Raji (cell line): Measurements from ENCODE around the gene HAUS8.

Source experiments
- POLR2A ChIP-seq: IDR thresholded peaks from 2 replicates; pipeline ENCODE4 v1.6.1; 2011; ENCODE audit warnings: low read depth, low read length, control low read depth; ENCODE audit not compliant: insufficient read depth

Gene HAUS8

DNA sequence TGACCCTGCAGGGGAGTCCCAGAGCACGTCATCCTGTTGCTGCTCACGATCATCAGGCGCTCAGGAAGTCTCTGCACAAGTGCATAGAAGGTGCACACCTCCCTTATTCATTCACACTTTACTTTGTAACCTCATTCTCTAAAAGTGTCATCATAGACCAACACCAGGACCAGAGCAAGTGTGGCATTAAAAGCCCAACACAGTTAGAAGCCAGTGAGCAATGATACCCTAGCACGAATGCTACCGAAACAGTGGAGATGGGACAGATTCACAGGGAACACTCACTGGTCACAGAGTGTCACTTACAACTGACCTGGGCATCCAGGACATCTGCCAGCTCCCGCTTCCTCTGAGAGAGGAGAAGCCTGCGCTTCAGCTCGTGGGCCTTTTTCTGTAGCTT is 17.0 kb downstream of the HAUS8 start:
- TF ChIP-seq POLR2A, result no peak

DNA sequence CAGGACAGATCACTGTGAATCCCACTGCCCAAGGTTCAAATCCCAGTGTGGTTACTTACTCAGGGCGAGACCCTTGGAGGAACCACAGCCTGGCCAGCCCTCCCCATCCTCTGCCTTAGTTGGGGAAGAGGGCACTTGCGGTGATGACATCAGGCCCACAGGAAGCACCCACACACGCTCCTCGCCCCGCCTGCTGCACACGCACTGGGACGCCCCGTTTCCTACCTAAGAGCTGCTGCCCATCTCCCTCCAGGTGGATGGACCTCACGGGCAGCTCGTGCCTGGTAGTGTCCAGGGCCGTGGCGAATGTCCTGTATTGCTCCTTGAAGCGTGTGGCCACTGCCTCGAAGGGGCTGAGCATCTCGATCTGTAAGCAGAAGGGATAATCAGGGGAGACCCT is 19.6 kb downstream of the HAUS8 start:
- no peak for TF ChIP-seq POLR2A

DNA sequence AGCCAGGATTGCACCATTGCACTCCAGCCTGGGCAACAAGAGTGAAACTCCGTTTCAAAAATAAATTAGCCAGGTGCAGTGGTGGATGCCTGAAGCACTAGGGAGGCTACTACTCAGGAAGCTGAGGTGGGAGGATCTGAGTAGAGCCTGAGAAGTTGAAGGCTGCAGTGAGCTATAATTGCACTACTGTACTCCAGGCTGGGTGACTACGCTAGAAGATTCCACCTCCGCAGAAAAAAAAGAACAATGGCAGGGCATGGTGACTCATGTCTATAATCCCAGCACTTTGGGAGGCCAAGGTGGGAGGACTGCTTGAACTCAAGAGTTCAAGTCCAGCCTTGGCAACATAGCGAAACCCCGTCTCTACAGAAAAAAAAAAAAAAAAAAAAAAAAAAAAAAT is 20.5 kb downstream of the HAUS8 start:
- TF ChIP-seq POLR2A, result no peak

DNA sequence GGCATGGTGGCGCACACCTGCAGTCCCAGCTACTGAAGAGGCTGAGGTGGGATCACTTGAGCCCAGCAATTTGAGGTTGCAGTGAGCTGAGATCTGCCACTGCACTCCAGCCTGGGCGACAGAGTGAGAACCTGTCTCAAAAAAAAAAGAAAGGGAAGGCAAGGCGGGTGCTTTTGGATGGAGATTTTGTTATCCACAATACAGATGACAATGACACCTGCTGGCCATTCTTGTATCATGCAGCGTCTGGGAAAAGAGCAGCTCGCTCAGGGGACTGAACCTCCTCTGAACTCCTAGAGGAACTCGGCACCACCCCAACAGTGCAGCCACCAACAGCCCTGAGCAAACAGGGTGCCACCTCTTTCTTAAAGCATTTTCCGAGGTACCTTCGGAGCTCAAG is 22.8 kb downstream of the HAUS8 start:
- TF ChIP-seq POLR2A, result no peak

DNA sequence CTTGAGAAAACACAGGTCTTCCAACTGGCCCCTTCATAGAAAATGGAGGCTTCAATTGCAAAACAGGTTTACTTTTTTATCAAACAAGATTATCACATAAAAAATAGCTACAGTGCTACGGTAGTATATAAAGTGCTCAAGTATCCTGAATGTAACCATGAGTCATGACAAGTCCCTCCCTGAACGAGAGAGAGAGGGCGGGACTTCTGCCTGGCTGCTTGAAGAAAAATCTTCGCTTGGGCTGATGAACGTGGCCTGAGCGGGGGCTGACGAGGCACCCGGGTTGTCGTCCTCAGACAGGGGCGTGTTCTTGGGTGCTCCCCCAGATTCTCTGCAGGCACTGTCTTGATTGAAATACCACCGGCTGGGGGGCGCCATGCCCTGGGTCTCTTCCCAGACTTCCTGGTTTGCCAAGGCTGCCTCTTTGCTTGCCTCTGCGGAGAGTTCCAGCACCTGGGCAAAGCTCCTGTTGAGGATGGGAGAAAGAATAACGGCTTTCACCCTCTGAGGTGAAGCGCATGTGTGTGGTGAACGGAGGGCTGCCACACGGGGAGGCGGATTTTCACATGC is 25.5 kb downstream of the HAUS8 start:
- no peak for TF ChIP-seq POLR2A

DNA sequence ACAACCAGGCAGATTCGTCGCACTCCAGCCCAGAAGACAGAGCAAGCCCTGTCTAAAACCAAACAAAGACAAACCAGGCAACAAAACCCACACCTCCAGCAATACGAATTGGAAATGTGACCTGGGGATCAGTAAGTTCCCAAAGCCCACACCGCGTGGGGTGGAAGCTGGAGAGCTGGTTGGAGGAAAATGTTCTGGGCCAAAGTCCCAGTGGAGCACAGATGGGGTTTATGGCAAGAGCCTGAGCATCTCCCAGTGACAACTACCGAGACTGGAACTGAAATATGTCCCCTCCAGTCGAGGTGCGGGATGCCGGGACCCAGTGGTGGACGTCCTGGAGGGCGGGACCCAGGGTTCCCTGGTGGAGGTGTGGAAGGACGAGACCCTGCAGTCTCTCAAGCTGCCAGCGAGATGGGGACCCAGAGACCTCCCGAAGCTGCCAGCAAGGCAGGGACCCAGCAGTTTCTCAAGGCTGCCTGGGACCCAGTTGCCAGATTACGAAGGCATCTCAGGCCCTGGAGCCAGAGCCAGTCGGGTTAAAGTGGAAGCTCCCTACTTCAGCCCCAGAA is 26.3 kb downstream of the HAUS8 start:
- TF ChIP-seq POLR2A, result no peak

DNA sequence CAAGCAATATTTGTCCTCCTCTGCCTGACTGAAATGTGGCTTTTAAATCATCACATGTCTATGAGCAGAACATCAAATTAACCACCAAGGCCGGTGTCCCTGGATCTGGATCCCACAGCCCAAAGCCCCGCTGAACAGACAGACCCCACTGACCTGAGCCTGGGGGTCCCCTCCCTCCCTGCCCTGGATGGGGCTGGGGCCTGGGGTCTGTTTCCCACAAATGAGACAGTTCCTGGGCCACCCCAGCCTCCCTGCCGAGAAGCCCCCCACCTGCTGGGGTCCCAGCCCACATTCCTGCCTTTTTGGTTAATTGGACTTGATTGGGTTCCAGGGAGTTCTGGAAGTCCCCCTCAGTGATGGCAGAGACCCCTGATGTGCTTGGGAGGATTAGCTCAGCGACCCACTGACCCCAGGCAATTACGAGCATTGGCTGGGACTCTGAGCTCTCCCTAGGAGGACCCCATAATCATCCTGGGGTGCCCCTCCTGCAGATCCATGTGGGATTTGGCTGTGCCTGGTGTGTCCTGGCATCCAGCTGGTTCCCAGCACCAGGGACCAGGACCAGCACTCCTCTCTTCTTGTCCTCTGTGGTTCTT is 29.2 kb downstream of the HAUS8 start:
- no peak for TF ChIP-seq POLR2A

DNA sequence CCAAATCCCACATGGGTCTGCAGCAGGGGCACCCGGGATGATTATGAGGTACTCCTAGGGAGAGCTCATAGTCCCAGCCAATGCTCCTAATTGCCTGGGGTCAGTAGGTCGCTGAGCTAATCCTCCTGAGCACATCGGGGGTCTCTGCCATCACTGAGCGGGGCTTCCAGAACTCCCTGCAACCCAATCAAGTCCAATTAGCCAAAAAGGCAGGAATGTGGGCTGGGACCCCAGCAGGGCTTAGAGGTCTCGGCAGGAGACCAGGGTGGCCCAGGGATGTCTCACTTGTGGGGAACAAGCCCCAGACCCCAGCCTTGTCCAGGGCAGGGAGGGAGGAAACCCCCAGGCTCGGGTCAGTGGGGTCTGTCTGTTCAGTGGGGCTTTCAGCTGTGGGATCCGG is 31.5 kb downstream of the HAUS8 start:
- TF ChIP-seq POLR2A, result no peak

DNA sequence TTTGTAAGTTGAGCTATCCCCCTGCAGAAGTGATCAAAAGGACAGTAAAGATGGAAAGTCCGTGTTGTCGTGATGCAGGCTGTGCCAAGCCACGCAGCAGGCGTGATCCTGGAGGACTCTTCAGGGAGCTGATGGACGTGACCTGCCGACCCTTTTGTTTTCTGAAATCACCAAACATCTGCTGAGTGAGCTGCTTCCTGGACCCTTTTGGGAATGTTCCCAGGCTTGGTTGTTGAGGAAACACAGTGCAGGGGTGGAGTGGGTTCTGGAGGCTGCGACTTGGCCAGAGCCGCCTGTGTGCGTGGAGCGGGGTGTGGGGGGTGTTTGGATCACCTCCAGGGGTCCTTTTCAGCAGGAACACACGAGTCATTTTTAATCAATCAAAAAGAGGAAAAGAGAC is 33.3 kb downstream of the HAUS8 start:
- no peak for TF ChIP-seq POLR2A

DNA sequence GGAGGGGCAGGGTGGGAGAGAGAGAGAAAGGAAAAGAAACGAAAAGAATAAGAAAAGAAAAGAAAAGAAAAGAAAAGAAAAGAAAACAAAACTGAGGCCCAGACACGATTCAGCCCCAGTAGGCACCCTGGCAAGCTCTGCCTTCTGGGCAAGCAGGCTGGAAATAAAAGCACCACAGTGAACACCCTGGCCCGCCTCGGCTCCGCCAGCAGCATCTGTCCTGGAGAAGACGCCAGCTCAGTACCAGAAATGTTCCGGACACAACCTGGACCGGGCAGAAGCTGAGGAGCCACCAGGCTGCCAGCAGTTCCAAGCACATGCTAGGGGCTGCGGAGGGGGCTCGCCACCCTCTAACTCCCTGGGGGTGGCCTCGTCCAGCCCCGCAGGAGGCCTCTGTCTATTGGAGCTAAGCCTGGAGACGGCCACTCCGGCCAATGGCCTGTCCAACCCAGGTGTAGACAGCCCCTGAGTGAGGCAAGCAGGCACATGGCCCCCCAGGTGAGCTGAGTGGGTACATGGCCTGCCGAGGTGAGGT is 37.2 kb downstream of the HAUS8 start:
- no peak for TF ChIP-seq POLR2A

DNA sequence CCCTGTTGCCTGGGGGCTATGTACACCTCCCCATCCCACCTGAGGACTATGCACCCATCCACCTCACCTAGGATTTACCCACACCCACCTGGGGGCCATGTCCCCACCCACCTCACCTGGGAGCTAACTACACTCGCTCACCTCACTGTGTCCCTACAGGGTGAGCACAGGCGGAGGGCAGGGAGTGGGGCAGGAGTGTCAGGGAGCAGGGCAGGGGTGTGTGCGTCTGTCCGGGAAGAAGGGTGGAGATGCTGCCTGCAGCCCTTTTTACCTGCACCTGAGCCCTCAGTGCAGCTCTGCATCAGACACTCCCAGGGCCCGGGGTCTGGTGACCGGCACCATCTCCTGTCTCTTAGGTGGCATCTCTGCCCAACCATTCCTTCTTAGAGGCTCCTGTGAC is 38.1 kb downstream of the HAUS8 start:
- TF ChIP-seq POLR2A, result no peak

DNA sequence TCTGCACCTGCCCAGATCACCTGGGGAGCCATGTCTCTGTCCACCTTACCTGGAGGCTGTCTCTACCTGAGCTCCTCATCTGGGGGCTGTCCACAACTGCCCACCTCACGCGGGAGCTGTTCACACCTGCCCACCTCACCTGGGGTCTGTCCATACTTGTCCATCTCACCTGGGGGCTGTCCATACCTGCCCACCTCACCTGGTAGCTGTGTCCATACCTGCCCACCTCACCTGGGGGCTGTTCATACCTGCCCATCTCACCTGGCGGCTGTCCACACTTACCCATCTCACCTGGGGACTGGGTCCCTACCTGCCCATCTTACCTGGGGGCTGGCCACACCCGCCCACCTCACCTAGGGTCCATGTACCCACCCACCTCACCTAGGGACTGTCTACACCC is 38.6 kb downstream of the HAUS8 start:
- no peak for TF ChIP-seq POLR2A

DNA sequence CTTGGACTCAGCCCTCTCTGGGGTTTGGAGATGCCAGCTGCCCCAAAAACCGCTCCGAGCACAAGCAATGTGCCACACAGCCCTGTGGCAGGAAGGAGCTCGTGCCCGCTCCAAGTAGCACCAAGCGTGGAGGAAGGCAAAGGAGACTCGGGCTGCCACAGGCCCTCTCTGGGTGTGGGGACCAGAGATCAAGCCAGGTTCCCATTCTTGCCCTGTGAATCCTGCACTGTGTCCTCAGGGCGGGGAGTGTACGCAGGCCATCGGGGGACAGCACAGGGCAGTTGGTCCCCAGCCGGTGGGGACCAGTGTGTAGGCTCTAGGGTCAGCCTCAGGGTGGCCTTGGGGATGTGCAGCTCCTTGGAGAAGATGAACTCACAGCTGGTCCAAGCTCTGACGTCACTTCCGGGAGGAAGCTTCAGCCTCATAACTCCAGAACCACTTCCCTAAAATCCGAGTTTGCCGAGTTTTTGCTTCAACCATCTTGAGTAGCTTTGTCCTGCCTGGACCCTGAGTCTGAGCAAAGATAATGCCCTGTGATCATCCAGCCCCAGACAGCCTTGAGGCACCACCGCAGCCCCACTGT is 39.3 kb downstream of the HAUS8 start:
- no peak for TF ChIP-seq POLR2A

DNA sequence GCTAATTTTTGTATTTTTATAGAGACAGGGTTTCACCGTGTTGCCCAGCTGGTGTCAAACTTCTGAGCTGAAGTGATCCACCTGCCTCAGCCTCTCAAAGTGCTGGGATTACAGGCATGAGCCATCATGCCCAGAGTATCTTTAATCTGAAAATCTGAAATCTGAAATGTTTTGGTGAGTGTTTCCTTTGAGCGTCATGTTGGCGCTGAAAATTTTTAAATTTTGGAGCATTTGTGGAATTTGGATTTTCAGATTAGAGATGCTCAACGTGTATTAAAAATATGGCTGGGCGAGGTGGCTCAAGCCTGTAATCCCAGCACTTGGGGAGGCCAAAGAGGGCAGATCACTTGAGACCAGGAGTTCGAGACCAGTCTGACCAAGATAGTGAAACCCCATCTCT is 43.5 kb downstream of the HAUS8 start:
- no peak for TF ChIP-seq POLR2A

DNA sequence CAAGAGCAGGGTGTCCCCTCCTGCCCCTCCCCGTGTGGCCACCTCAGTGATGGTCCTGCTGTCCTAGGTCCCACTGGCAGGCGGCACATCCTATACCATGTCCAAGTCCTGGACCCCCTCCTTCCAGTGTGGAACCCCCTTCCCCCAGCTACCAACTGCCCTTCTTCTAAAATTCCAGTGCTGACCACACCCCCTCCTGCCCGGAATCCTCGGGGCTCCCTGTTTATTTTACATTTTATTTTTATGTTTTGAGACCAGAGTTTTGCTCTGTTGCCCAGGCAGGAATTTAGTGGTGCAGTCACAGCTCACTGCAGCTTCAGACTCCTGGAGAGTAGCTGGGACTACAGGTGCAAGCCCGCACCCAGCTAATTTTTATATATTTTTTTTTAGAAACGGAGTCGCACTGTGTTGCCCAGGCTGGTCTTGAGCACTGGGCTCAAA is 47.7 kb downstream of the HAUS8 start:
- no peak for TF ChIP-seq POLR2A
